ENCODE measurements around the gene DPP6. TPM values are rescaled to one million over a fixed set of nuclear protein-coding genes. Genes with fewer than 3 reads are reported as not detected.

The DPP6 gene
- total RNA-seq, 4 donors from 2014 or later = 13.4 to 33.2 (median 26.8) TPM

DNA sequence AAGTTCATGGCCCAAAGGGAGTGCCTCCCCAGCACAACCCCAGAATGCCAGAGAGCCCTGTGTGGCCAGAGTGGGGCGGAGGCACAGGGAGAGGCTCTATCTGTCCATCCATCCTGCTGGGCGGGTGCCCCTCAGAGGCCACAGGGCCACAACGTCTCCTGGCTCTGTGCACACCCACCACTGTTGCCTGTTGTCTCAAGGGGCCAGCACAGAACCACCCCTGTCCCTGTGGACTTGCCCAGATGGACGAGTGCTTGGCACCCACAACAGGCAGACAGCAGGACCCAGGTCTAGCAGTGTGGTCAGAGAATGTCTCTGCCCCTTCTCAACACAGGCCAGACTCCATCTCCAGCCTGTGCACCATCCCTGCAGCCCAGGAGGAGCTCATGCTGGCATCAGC, 857.9 kb downstream of the DPP6 start:
- H3K27me3 ChIP-seq = peaks cover 0 to 55% (median 4%) of the 10 kb centered on the region in 4 donors
- peaks cover 8 to 15% (median 11%) of the 10 kb centered on the region in 4 donors for H3K4me1 ChIP-seq
- TF ChIP-seq POLR2AphosphoS5 (IDR thresholded peaks at IDR 0.05) (no peak), EP300 (IDR thresholded peaks at IDR 0.05) (no peak), POLR2A (IDR thresholded peaks at IDR 0.05; ENCODE audit: low read depth) (no peak)
- TF ChIP-seq, protein P1, sequence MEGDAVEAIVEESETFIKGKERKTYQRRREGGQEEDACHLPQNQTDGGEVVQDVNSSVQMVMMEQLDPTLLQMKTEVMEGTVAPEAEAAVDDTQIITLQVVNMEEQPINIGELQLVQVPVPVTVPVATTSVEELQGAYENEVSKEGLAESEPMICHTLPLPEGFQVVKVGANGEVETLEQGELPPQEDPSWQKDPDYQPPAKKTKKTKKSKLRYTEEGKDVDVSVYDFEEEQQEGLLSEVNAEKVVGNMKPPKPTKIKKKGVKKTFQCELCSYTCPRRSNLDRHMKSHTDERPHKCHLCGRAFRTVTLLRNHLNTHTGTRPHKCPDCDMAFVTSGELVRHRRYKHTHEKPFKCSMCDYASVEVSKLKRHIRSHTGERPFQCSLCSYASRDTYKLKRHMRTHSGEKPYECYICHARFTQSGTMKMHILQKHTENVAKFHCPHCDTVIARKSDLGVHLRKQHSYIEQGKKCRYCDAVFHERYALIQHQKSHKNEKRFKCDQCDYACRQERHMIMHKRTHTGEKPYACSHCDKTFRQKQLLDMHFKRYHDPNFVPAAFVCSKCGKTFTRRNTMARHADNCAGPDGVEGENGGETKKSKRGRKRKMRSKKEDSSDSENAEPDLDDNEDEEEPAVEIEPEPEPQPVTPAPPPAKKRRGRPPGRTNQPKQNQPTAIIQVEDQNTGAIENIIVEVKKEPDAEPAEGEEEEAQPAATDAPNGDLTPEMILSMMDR (IDR thresholded peaks at IDR 0.05) = no peak
- H3K9me3 ChIP-seq = peaks cover 0 to 13% (median 9%) of the 10 kb centered on the region in 4 donors
- H3K27ac ChIP-seq (replicated peaks in 1 of 4) = no peak overlapping the region
- DNase-seq (ENCODE audit: extremely low spot score) = no peak
- intact Hi-C loops (cut with DNase I) = loop anchor here (5.0 kb wide), 1 partner anchor 437 kb away; no protein-coding TSS in a partner anchor
- H3K36me3 ChIP-seq = no peaks in the 10 kb centered on the region
- no peak overlapping the region for H3K4me3 ChIP-seq
- 60% methylated on average over 1 of the region's 4 CpGs for WGBS

DNA sequence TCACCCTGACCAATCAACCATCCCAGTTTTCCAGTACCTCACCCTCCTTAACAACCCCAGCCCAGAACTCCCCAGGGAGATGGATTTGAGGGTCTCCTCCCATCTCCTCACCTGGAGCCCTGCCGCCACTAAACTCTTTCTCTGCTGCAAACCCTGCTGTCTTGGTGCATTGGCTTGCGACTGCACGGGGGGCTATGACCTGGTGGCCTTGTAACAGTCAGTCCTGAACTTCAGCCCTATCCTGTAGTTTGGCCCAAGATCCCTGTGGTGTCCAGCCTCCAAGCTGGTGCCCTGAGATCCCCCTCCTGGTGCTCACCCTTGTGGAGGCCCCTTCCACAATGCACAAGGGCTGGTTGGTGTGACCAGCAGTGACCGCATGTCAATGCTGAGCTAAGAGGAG, 858.8 kb downstream of the DPP6 start:
- H3K36me3 ChIP-seq = no peaks in the 10 kb centered on the region
- DNase-seq (ENCODE audit: extremely low spot score) = no peak
- H3K9me3 ChIP-seq = peaks cover 0 to 13% (median 9%) of the 10 kb centered on the region in 4 donors
- WGBS = 100% methylated on average over 3 of the region's 4 CpGs
- H3K4me1 ChIP-seq = peaks cover 8 to 15% (median 11%) of the 10 kb centered on the region in 4 donors
- no peak overlapping the region for H3K27ac ChIP-seq (replicated peaks in 1 of 4)
- no peak overlapping the region for H3K4me3 ChIP-seq
- TF ChIP-seq POLR2A (IDR thresholded peaks at IDR 0.05; ENCODE audit: low read depth) (no peak), POLR2AphosphoS5 (IDR thresholded peaks at IDR 0.05) (no peak), EP300 (IDR thresholded peaks at IDR 0.05) (no peak)
- TF ChIP-seq, protein P1 (IDR thresholded peaks at IDR 0.05) = no peak
- H3K27me3 ChIP-seq = peaks cover 0 to 63% (median 4%) of the 10 kb centered on the region in 4 donors
- intact Hi-C loops (cut with DNase I) = loop anchor here (5.0 kb wide), 1 partner anchor 436 kb away; no protein-coding TSS in a partner anchor

DNA sequence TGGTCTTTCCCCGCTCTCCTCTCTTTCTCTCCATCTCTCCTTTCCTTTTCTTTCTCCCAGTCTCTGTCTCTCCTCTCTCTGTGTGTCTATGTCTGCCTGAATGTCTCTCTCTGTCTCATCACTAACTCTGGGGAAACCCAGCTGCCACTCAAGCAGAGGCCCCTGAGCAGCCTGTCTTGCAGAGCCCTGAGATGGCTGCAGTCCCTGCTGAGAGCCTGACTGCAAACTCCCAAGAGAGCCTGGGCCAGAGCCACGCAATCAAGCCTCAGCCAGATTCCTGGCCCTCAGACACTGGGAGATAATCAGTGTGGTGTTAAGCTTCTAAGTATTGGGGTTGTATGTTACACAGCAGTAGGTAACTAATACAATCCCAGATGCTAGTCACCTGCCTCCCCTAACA, 859.2 kb downstream of the DPP6 start:
- no peak for TF ChIP-seq POLR2AphosphoS5 (IDR thresholded peaks at IDR 0.05)
- TF ChIP-seq, protein P1 (IDR thresholded peaks at IDR 0.05) = no peak
- no peak for TF ChIP-seq EP300 (IDR thresholded peaks at IDR 0.05)
- no peak for TF ChIP-seq POLR2A (IDR thresholded peaks at IDR 0.05; ENCODE audit: low read depth)
- peaks cover 0 to 68% (median 4%) of the 10 kb centered on the region in 4 donors for H3K27me3 ChIP-seq
- intact Hi-C loops (cut with DNase I) = loop anchor here (5.0 kb wide), 1 partner anchor 436 kb away; no protein-coding TSS in a partner anchor
- H3K36me3 ChIP-seq = no peaks in the 10 kb centered on the region
- 91% methylated on average over 2 of the region's 2 CpGs for WGBS
- H3K4me1 ChIP-seq = peaks cover 8 to 15% (median 11%) of the 10 kb centered on the region in 4 donors
- H3K4me3 ChIP-seq = no peak overlapping the region
- peaks cover 0 to 13% (median 9%) of the 10 kb centered on the region in 4 donors for H3K9me3 ChIP-seq
- DNase-seq (ENCODE audit: extremely low spot score) = no peak
- no peak overlapping the region for H3K27ac ChIP-seq (replicated peaks in 1 of 4)

DNA sequence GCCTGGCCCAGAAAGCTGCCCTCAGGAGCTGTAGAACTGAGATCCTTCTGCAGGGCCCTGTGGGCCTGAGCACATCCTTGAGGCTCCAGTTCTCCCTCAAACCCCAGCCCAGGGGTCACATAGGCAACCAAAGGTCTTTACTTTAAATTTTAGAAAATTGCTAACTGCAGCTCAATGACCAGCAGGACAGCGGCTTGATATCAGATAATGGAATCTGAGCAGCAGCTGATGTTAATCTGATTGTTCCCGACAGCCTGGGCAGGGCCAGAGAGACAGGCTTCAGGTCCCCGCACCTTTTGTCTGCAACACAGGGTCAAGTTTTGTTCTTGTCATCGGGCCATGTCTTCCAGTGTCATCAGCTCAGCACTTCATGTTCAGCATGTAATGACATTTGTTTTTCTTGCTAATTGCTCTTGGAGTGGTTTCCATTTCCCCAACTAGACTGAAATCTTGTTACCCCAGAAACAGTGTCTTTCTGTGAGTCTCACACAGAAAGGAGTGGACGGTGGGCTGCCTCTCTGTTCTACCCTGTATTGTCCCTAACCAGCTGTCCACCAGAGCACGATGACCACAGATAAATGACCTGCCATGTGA, 859.8 kb downstream of the DPP6 start:
- 96% methylated on average over 5 of the region's 6 CpGs for WGBS
- peaks cover 0 to 69% (median 4%) of the 10 kb centered on the region in 4 donors for H3K27me3 ChIP-seq
- H3K27ac ChIP-seq (replicated peaks in 1 of 4) = no peak overlapping the region
- peaks cover 0 to 13% (median 9%) of the 10 kb centered on the region in 4 donors for H3K9me3 ChIP-seq
- H3K4me3 ChIP-seq = no peak overlapping the region
- H3K36me3 ChIP-seq = no peaks in the 10 kb centered on the region
- DNase-seq (ENCODE audit: extremely low spot score) = no peak
- H3K4me1 ChIP-seq = peaks cover 8 to 15% (median 11%) of the 10 kb centered on the region in 4 donors
- intact Hi-C loops (cut with DNase I) = loop anchor here (5.0 kb wide), 1 partner anchor 435 kb away; no protein-coding TSS in a partner anchor
- TF ChIP-seq EP300 (IDR thresholded peaks at IDR 0.05) (no peak), POLR2AphosphoS5 (IDR thresholded peaks at IDR 0.05) (no peak), POLR2A (IDR thresholded peaks at IDR 0.05; ENCODE audit: low read depth) (no peak)
- TF ChIP-seq, protein P1 (IDR thresholded peaks at IDR 0.05) = no peak
